ENCODE measurements around the gene AATF.

DNA sequence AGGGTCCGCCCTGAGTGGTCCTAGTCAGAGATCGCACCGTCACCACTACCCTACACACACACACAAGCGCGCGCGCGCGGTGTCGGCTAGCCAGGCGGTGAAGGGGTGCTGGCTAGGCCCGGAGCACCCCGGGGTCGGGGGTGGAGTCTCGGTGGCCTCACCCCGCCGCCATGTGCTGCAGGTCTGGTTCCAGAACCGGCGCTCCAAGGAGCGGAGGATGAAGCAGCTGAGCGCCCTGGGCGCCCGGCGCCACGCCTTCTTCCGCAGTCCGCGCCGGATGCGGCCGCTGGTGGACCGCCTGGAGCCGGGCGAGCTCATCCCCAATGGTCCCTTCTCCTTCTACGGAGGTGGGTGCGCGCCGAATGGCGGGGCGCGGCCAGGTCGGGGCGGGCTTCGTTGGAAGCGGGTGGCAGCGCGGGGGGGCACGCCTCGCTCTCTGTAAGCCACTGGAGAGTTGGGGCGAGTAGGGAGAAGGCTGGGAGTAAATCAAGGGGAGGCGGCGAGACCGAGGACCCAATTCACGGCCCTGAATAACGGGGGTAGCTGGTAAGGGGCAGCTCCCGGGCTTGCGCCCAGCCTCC, 6.6 kb upstream of the AATF start:
- TF ChIP-seq EZH2 (IDR thresholded peaks at IDR 0.05; ENCODE audit: borderline replicate concordance, low read length) = no peak
- TF ChIP-seq, protein P1, sequence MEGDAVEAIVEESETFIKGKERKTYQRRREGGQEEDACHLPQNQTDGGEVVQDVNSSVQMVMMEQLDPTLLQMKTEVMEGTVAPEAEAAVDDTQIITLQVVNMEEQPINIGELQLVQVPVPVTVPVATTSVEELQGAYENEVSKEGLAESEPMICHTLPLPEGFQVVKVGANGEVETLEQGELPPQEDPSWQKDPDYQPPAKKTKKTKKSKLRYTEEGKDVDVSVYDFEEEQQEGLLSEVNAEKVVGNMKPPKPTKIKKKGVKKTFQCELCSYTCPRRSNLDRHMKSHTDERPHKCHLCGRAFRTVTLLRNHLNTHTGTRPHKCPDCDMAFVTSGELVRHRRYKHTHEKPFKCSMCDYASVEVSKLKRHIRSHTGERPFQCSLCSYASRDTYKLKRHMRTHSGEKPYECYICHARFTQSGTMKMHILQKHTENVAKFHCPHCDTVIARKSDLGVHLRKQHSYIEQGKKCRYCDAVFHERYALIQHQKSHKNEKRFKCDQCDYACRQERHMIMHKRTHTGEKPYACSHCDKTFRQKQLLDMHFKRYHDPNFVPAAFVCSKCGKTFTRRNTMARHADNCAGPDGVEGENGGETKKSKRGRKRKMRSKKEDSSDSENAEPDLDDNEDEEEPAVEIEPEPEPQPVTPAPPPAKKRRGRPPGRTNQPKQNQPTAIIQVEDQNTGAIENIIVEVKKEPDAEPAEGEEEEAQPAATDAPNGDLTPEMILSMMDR (IDR thresholded peaks at IDR 0.05; ENCODE audit: low read length) = no peak
